CD4-positive, alpha-beta T cell treated with Interleukin-2 at 100 ng/mL for 4 hours (primary cell): ENCODE results near the gene GSTT4.
"Not testable (repeated sequence)": the region's sequence is repeated elsewhere in the genome, so short reads cannot be mapped to it uniquely, and the experiment has no call there.

Experiments used
- DNase-seq: peaks from one replicate; pipeline ENCODE4 v3.0.0-alpha.2; 2020; ENCODE audit warnings: low spot score

The GSTT4 gene

DNA sequence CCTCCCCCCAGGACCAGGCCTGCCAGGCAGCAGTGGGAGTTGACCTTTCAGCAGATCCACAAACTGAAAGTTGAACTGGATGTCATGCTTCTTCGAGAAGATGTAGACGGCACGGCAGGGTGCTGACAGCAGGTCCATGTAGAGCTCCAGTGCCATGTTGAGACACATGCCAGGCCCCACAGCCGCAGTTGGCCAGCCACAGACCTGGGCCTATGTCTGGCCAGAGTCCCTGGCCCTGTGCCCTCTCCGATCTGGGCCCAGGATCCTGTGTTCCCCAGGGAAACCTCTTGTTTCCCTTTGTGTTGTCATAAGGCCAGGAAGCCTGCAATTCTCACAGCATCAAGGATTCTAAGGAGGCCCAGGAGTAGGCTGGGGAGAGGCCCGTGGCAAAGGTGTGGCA is at the start of gene GSTT4:
Gene GSTT4 (minus strand): TSS at position 253 of the 400 bp plus-strand sequence. CDS start 97 bp downstream, at position 156.
- DNase-seq: no peak

DNA sequence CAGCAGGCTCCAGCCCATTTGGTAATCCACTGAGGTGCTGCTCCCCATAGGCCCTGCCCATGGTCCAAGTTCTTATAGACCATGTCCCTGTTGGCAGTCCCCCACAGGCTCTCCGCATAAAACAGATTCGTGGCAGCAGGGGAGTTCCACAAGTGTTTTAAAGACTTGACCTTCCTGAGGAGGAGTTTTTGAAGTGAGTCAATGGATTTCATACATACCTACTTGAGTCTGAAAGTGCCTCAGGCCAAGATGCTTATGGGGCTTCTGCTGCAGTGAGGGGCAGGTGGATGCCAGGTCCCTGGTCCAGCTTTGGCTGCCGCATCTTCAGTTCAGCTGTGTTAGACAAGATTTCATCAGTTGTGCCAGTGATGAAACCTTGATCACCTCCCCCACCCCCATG is 49.1 kb upstream of the GSTT4 start:
- no peak for DNase-seq

DNA sequence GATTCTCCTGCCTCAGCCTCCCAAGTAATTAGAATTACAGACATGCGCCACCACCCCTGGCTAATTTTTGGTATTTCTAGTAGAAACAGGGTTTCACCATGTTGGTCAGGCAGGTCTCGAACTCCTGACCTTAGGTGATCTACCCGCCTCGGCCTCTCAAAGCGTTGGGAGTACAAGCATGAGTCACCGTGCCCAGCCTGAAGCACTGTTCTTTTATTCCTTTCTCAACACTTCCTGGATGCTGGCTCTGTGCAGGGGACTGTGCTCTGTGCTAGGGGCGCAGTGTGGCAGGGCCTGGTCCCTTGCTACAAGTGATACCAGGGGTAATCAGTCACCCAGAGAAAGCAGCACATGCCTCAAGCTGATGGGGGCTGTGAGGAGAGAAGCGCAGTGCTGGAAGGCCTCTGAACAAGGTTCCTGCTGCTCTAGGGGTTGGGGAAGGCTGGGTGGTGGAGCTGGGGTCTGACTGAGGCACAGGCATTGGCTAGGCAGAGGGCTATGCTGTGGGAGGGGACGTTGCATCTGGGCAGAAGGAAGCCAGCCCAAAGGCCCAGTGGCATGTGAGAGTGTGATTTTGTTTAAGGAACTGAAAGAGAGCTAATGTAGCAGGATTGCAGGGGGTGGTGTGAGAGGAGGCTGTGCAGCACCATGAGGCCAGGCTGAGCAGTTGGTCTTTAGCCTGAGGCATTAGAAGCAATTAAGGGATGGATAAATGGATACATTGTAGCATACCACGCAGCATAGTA is 48.4 kb upstream of the GSTT4 start:
- DNase-seq: no peak

DNA sequence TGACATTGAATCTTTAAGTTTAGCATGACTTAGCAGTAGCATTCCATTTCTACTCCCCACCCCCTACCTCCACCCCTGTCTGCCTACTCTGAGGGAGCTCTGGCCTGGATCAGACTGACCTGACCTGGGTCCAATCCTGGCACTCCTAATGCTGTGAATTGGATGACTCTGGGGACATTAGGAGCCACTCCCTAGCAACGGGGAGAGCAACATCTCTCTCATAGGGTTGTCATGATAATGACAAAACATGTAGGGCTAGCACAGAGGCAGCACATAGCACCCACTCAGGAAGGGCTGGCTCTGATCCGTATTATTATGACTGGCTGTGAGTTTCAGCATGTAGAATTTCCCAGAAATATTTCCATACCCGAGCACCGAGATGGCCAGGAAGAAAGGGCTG is 46.3 kb upstream of the GSTT4 start:
- DNase-seq: no peak

DNA sequence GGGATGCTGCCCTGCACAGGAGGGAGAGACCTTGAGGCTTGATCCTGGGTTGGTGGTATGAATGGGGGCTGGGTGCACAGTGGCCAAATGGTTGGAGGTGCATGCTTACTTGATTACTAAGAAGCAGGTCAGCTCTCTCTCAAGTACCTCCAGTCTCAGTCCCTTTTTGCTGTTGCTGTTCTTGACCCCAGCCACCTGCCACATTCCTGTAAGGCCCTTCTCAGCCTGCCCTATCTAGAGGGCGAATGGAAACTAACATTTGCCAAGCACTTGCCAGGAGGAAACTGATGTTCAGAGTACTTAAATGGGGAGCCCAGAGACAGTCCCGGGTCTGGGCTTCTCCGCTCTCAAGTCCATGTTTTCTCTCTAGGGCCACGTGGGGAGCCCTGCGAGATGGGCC is 45.8 kb upstream of the GSTT4 start:
- no peak for DNase-seq

DNA sequence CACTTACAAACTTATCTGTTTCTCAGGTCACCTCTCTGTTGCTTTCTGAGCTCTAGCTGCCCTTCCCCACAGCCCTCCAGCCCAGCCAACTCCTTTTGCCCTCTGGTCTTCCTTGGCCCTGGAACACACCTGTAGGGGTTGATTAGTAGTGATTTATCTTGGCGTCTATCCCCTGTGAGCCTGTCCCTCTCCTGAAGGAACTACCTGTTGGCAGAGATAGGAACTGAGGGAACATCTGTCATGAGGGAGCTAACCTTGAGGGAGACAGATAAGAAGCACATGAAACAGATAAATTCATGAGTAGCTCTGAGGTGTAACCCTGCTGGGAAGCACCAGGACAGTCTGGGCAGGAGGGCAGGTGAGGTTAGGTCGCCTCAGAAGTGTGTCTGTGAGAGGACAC is 44.7 kb upstream of the GSTT4 start:
- no peak for DNase-seq

DNA sequence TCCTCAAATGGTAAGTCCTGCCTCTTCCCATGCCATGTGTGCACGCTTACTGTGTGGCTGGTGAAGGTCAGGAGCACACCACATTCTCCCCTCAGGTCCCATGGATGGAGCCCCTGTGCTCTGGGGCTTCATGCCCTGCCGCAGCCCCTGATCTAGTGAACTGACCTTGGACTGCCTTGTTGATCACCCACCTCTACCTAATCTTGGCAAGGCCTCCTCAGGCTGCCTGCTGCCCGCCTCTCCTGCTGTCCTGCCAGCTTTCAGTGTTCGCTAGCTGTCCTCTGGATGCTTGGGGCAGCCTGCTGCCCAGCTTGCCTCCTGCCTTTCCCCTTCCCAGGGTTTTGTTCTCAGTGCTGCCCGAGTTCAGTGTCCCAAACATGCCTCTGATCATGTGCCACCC is 44.0 kb upstream of the GSTT4 start:
- DNase-seq: no peak

DNA sequence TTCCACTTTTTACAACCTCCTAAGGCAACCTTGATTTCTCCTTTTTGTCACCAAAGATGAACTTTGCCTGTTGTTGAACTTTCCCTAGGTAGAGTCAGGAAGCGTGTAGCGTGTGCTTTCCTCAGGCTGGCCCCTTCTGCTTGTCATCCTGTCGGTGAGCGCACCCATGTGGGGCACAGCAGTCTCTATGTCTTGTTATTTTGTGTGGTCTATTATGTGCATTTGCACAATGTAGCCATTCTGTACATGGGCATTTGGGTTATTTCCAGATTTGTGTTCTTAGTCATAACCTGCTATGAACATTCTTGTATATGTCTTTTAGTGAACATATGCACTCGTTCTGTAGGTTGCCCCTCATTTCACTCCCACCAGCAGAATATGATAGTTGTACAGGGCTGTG is 40.8 kb upstream of the GSTT4 start:
- no peak for DNase-seq

DNA sequence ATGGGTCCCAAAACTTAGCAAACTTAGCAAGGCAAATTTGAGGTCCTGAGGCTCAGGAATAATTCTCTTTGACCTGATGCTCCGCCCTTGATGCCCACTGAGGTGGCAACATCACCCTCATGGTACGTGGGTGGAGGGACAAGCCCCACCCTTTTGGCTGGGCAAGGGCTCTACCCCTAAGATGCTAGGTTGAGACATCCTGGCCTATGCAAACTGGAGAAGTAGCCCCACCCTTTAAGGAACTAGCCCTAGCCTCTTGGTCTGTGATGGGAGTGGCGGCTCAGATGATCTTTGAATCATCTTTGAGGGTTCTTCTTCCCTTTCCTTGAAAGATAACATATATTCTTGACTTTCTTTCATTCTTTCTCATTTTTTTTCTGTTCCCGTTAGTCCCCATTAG is 38.7 kb upstream of the GSTT4 start:
- no peak for DNase-seq

DNA sequence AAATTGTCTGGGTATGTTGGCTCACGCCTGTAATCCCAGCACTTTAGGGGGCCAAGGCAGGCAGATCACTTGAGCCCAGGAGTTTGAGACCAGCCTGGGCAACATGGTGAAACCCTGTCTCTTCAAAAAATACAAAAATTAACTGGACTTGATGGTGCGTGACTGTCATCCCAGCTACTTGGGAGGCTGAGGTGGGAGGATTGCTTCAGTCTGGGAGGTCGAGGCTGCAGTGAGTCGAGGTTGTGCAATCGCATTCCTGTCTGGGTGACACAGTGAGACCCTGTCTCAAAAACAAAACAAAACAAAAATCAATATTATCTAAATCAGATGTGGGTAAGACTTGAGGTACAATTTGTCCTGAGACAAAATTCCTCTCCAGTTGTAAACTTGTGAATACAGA is 38.2 kb upstream of the GSTT4 start:
- DNase-seq: not testable (repeated sequence)

DNA sequence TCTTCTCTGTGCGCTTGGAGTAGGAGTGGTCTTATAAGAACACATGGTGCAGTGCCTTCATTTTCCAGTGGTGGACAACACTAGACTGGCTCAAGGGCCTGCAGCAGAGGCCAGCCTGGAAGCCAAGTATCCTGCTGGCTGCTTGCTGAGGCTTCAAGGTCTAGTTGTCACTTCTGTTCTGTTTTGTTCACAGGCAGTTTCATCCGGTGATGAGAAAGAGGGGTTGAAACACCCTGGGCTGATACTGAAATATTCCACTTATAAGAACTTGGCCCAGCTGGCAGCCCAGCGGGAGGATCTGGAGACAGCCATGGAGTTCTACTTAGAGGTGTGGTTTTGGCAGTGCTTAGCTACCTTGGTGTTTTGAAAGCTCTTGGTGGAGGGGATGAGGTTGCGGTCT is 35.7 kb upstream of the GSTT4 start:
- no peak for DNase-seq

DNA sequence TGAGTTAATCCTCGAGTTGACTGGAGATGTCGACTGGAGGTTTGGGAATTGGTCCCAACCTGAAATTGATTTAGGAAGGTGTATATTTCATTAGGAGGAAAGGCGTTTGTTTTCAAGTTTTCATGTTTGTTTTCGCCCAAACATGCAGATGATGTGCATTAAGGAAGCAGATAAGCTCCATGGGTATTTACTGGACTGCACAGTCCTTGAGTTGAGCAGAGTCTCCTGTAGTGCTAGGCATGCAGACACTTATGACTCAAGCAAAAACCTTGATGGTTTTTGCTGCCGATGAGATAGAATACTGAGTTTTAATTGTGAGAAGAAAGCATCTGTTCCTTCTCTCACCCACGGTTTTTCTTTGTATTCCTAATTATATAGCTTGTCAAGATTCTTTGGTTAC is 33.8 kb upstream of the GSTT4 start:
- no peak for DNase-seq

DNA sequence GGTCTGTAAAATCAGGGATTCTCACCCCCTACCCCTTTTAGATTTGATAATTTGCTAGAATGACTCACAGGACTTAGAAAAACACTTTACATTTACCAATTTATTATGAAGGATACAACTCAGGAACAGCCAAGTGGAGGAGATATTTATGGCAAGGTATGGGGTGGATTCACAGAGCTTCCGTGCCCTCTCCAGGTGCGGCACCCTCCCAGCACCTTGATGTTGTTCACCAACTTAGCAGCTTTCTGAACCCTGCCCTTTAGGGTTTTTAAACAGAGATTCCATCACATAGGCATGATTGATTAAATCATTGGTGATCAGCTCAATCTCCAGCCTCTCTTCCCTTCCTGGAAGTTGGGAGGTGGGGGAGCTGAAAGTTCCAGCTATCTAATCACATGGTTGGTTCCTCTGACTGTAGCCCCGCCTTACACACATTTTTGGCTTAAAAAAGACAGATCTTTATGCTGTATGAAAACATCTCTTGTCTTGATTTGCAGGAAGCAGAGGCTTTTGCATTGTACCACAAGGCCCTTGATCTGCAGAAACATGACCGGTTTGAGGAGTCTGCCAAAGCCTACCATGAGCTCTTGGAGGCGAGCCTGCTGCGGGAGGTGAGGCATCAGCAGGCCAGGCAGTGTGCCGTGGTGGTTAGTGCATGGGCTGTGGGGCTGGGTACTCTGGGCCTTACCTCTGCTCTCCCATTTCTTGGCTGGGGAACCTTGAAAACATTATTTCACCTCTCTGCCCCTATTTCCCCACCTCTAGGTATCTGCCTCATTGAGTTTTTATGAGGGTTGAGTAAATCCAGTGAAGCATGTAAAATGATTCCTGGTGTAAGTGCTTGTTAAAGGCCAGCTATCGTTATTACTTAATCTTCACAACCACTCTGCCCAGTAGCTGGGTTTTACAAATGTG is 32.9 kb upstream of the GSTT4 start:
- peak; percentile 10 for DNase-seq

DNA sequence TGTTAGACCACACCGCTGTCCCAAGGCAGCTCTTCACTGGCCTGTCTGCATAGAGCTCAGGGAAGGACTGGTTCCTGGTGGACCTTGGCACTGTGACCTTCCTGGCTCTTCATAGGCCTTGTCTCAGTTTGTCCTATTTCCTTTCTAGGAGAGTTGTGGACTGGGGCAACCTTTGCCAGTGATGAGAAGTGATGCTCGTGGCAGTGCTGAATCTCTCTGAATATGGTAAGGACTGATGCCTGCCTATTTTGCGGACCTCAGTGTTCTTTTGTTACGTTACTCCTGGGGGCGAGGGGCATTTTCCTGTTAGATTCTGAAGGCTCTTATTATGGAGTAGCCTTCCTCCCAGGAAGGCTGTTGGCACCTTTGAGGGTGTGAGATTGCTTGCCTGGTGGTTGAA is 30.0 kb upstream of the GSTT4 start:
- DNase-seq: no peak

DNA sequence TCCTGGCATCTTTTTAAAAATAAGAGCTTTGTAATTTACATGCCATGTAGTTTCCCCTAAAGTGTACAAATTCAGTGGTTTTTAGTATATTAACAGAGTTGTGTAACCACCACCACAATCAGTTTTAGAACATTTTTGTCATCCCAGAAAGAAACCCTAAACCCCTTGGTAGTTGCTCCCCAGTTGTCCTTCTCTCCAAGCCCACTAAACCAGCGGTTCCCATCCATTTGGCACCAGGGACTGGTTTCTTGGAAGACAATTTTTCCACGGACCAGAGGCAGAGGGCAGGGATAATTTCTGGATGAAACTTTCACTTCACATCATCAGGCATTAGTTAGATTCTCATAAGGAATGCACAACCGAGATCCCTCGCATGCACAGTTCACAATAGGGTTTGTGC is 28.5 kb upstream of the GSTT4 start:
- no peak for DNase-seq

DNA sequence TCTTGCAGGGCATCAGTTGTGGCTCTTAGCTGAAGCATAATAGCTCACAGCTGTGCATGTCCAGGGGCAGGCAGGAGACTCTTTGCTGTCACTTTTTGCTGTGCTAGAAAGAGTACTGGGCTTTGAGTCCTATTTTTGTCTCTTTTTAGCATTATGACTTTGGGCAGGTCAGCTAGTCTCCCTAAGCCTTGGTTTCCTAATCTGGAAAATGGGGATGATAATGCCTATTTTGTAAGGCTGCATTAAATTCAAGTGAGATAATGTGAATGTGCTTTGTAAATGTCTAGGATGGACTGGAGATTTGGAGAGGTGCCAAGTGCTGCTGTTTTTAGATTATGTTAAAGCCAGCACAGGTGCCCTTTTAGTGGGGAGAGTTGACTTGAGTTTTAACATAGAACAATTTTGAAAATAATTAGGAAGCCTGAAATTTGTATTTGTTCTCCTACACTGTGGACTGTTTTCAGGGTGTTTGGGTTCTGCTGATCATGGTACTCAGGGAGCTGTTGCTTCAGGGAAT is 25.0 kb upstream of the GSTT4 start:
- no peak for DNase-seq

DNA sequence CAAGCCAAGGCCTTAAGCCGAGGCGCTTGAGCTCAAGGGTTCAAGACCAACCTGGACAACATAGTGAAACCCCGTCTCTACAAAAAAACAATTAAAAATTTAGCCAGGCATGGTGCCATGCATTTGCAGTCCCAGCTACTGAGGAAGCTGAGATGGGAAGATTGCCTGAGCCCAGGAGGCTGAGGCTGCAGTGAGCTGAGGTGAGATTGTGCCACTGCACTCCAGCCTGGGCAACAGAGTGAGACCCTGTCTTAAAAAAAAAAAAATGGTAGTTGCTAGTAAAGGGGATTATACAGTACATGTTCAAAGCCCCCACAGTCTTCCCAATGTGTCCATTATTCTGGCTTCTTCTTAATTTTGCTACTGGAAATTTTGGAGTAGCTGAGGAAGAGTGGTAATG is 24.1 kb upstream of the GSTT4 start:
- DNase-seq: no peak

DNA sequence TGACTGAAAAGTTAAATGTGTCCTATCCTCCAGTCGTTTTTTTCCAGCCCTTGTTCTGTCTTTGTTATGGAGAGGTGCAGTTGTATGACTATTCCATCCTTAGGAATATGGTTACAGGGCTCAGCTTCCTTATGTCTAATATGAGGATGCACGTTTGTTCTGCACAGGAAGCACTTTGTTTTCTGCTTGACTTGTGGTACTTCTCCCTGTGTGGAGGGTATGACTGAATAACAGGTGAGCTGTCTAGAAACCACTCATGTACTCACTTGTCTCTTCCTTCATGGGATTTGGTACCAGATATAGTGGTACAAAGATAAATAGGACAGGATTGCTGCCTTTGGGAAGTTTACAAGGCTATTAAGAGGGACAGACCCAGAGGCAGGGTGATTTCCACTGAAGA is 23.3 kb upstream of the GSTT4 start:
- DNase-seq: no peak

DNA sequence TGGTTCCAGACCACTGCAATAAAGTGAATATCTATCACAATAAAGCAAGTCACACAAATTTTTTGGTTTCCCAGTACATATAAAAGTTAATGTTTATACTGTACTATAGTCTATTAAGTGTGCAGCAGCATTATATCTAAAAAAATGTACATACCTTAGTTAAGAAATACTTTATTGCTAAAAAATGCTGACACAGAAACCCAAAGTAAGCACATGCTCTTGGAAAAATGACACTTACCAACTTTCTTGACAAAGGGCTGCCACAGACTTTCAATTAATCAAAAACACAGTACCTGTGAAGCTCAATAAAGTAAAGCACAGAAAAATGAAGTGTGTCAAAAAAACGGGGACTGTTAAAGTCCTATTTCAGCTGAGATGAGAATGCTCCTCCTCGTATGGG is 22.7 kb upstream of the GSTT4 start:
- no peak for DNase-seq

DNA sequence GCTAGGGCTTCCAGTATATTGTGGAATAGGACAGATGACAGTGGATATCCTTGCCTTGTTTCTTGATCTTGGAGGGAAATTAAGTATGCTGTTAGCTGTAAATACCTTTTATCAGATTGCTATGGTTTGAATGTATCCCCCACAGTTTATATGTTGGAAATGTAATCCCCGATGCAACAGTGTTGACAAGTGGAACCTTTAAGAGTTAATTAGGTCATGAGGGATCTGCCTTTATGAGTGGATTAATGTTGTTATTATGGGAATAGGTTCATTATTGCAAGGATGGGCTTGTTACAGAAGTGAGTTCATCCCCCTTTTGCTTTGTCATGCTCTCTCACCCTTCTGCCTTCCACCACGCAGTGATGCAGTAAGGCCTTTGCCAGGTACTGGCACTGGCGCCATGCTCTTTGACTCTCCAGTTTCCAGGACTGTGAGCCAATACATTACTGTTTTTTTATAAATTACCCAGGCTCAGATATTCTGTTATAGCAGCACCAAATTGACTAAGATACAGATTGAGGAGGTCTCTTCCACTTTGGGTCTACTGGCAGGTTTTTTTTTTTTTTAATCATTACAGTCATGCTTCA is 22.2 kb upstream of the GSTT4 start:
- DNase-seq: no peak

DNA sequence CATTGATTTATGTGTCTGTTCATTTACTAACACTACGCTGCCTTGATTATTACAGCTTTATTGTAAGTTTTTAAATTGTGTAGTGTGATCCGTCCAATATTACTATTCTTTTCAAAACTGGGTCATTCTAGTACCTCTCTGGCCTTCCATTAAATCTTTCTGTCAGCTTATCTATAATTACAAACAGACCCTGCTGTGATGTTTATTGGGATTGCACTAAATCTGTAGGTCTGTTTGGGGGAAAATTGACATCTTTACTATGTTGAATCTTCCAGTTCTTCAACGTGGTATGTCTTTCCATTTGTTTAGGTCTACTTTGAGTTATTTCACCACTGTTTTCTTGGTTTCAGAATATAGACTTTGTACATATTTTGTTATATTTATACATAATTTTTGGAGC is 21.5 kb upstream of the GSTT4 start:
- DNase-seq: no peak

DNA sequence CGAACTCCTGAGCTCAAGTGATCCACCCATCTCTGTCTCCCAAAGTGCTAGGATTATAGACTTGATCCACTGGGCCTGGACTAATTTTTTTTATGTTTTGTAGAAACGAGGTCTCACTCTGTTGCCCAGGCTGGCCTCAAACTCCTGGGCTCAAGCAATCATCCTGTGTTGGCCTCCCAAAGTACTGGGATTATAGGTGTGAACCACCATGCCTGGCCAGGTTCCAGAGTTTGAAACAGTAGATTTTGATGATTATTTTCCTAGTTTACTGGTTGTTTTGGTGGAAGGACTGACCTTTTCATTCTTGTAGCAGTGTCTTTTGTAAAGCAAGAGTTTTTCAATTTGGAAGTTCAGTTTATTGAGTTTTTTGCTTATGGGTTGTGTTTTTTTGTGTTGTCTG is 20.8 kb upstream of the GSTT4 start:
- DNase-seq: no peak

DNA sequence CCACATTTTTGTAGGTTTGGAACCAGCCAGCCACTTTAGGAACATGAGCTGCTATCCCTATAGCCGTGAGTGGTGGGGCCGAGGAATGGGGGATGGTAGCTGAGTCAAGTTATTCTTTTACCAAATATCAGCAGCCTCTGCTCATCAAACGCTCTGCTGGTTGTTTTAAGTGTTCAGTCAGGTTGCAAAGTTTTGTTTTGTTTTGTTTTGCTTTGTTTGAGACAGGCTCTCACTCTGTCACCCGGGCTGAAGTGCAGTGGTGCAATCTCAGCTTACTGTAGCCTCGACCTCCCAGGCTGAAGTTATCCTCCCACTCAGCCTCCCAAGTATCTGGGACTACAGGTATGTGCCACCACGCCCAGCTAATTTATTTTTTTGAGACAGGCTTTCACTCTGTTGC is 20.2 kb upstream of the GSTT4 start:
- no peak for DNase-seq
